ENCODE results near the gene HRAS. TPM values are rescaled to one million over a fixed set of nuclear protein-coding genes. Genes with fewer than 3 reads are reported as not detected.

The HRAS gene
- total and polyA plus RNA-seq, 2 of the 8 experiments (the other 6 are each of a cell fraction or from before 2014, with no cell fraction given): 44.3 to 54.7 TPM

- TF ChIP-seq CHD7 (IDR thresholded peaks at IDR 0.05; ENCODE audit: insufficient replicate concordance, low read length): no peak
- no peak for TF ChIP-seq USF2 (IDR thresholded peaks at IDR 0.05; ENCODE audit: low read length)
- no peak for TF ChIP-seq NRF1 (IDR thresholded peaks at IDR 0.05; ENCODE audit: low read depth, low read length)
- no peak for TF ChIP-seq SAP30 (IDR thresholded peaks at IDR 0.05; ENCODE audit: insufficient read depth, insufficient replicate concordance, low read length)
- TF ChIP-seq JUND (IDR thresholded peaks at IDR 0.05; ENCODE audit: low read length): no peak
- no peak for TF ChIP-seq SIX5 (IDR thresholded peaks at IDR 0.05; ENCODE audit: low read depth, low read length)
- no peak for TF ChIP-seq SIRT6 (IDR thresholded peaks at IDR 0.05; ENCODE audit: low read length)
Observed at GRCh38 chr11:556662-557256, 21.4 kb upstream of the HRAS start (continued).

Measured in H1 (cell line).